ENCODE data around the gene PACSIN1.
A peak's percentile ranks its signal among the peaks of the same experiment; 100 is the strongest.
"Not testable (repeated sequence)": the region's sequence is repeated elsewhere in the genome, so short reads cannot be mapped to it uniquely, and the experiment has no call there.

PACSIN1 gene

GRCh38 chr6:34486106-34486740 is 20.3 kb downstream of the PACSIN1 start:
- no peak for DNase-seq (ENCODE audit: low spot score)

GRCh38 chr6:34486886-34487285 is 21.0 kb downstream of the PACSIN1 start:
- not testable (repeated sequence) for DNase-seq (ENCODE audit: low spot score)

- DNase-seq (ENCODE audit: low spot score) = no peak
Observed at GRCh38 chr6:34487536-34487935, 21.7 kb downstream of the PACSIN1 start.

GRCh38 chr6:34489207-34489805 is 23.4 kb downstream of the PACSIN1 start:
- no peak for DNase-seq (ENCODE audit: low spot score)

GRCh38 chr6:34490390-34491090 is 24.7 kb downstream of the PACSIN1 start:
- no peak for DNase-seq (ENCODE audit: low spot score)

DNA sequence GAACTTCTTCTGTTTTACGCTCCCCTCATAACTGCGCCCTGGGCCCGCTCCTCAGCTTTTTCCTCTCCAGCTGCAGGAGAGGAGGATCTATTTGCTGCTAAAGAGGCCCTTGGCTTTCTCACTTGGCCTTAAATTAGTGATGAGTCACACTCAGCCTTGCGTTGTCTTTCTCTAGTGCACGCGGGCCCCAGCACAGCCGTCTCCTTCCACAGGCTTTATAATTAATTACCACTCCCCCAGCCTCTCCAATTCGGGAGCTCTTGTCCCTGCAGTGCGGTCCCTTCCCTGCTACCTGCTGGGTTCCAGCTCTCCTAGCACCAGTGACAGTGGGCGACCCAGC is 25.2 kb downstream of the PACSIN1 start:
- DNase-seq (ENCODE audit: low spot score) = no peak

DNA sequence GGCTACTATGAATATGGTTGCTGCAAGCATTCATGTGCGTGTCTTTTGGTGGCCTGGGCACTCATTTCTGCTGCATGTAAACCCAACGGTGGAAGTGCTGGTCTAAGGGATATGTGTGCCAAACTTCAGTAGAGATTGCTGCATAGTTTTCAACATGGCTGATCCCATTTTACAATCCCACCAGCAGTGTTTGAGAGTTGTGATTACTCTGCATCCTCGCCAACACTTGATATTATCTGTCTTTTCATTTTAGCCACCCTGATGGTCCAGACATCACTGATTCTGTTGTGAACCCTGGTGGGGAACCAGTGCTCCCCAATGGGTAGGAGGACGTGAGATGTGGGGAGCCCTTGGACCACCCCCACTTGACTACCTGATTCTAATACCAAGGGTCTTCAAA is 27.5 kb downstream of the PACSIN1 start:
- no peak for DNase-seq (ENCODE audit: low spot score)

DNA sequence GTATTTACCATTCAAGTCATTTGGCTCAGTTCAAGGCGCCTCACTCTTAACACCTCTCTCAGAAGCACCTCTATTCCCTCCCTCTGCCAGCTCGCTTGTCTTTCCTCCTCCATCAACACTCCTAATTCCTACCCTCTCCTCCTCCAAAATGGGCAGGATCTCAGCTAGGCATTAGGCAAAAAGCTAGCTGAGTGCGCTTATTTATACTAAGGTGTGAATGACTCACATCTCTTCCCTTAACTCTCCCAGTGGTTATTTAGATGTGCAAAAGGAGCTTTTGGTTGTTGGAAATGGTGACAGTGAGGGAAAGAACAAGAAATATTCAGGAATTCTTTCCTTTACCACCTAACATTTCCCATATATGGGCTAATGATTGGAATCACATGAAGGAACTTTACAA is 29.1 kb downstream of the PACSIN1 start:
- no peak for DNase-seq (ENCODE audit: low spot score)

DNA sequence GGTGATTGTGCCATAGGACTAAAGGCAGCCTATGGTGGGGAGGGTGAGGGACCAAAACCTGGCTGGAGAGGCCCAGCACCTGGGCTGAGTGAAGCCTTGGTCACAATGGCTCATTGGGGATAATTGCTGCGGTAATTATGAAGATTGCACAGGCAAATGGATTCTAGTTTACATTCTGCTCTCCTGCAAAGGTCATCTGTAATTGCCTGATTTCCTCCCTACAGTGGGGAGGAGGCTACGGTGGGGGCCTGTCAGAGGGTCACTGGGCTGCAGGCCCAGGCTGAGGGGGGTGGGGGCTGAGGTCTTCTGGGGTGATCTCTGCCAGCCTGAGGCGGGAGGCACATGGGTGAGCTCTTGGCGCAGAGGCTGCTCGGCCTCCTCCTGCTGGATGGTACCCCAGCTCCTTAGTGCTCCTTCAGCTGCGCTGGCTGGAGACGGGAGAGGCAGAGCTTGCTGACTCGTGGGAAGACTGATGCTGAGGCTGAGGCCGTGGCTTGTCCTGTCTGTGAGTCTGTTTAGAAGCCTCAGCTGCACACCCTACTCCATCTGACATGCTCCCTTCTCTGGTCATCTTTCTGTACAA is 30.3 kb downstream of the PACSIN1 start:
- DNase-seq (ENCODE audit: low spot score) = no peak

DNA sequence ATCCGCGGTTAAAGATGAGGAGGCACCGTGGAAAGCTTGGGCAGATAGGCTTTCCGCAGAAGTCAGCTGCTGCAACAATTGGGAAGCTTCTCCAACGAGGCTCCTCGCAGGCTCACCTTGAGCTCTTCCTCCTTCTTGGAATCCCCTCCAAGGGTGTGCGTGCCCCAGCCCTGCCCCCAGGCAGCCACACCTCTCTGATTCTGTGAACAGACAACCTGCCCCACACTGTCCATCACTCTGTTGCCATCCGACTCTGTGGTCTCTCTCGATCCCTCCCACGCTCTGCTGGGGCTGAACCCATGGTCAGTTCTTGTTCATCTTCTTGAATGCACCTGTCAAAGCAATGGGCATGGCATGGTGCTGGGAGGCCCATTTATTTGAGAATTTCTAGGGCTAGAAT is 31.5 kb downstream of the PACSIN1 start:
- DNase-seq (ENCODE audit: low spot score) = no peak

DNA sequence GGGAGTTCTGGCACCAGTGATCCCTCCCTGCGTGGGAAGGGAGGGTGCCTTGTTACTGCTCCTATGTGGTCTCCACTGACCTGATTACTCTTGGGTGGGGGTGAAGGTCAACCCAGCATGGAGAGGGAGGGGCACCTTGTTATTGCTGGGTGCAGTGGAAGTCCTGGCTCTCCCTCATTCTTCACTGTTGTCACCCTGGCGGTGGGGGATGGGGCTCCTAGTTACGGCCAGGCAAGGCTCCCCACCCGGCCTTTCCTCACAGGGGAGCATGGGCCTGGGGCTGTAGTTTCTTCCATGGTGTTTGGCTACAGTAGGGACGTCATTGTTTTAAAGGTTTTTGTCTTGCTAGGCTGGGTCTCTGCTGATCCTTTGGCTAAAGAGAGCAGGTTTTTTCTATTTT is 40.8 kb downstream of the PACSIN1 start:
- no peak for DNase-seq (ENCODE audit: low spot score)

DNA sequence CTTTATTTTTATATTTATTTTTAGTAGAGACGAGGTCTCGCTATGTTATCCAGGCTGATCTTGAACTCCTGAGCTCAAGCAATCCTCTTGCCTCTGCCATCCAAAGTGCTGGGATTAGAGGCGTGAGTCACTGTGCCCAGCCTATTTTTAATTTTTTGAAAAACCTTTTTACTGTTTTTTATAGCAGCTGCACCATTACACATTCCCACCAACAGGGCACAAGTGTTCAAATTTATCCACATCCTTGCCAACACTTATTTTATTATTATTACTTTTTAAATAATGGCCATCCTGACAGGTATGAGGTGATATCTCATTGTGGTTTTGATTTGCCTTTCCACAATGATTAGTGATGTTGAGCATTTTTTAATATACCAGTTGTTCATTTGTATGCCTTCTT is 42.5 kb downstream of the PACSIN1 start:
- no peak for DNase-seq (ENCODE audit: low spot score)

- DNase-seq (ENCODE audit: low spot score) = no peak
Observed at GRCh38 chr6:34509782-34510181, 43.9 kb downstream of the PACSIN1 start.

DNA sequence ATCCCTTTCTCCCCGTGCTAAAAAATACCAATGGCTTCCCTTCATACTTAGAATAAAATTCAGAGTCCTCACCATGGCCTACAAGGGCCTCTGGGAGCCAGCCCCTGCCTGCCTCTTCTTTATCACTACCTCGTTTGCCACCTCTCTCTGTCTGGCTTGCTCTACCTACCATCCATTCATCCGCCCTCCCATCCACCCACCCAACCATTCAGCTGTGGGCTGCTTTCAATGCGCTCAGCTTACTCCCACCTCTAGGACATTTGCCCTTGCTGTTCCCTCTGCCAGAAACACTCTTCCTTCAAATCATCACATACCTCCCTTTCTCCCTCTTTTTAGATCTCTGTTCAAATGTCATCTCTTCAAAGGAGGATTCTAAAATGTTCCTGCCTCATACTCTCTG is 44.4 kb downstream of the PACSIN1 start:
- no peak for DNase-seq (ENCODE audit: low spot score)

GRCh38 chr6:34511214-34511914 is 45.5 kb downstream of the PACSIN1 start:
- no peak for DNase-seq (ENCODE audit: low spot score)

GRCh38 chr6:34511915-34512737 is 46.2 kb downstream of the PACSIN1 start:
- DNase-seq (ENCODE audit: low spot score) = no peak

DNA sequence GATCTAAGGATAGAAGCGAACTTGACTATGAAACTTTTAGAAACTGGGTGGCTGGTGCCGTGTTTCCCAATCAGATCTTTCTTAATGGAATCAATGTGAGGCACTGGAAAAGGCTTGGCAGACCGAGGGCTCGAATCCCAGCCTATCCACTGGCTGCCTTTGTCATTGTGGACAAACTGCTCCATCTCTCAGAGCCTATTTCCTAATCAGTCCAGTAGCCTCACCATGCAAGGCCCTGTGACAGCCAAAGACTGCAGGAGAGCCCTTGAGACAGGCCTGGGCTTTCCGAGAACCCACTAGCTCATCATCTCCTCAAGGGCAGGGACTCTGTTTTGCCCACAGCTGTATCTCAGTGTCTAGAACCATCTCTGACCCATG is 46.9 kb downstream of the PACSIN1 start:
- DNase-seq (ENCODE audit: low spot score) = no peak

DNA sequence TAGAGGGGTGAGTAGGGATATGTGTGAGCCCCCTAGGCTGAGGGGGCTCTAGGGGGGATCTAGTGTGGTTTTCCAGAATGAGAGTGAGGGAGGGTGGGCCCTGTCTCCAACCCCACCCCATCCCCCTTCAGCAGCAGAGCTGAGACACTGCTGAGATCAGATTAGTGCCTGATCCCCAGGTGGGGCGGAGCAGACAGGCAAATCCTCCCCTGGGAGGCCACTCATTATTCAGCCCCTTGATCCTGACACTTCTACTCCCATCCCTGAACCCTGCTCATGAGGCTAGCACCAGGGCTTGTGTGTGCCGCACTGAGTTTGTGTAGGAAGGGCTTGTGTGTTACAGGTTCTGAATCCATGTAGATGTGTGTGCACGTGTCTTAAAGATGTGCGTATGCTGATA is 47.8 kb downstream of the PACSIN1 start:
- DNase-seq (ENCODE audit: low spot score) = no peak

DNA sequence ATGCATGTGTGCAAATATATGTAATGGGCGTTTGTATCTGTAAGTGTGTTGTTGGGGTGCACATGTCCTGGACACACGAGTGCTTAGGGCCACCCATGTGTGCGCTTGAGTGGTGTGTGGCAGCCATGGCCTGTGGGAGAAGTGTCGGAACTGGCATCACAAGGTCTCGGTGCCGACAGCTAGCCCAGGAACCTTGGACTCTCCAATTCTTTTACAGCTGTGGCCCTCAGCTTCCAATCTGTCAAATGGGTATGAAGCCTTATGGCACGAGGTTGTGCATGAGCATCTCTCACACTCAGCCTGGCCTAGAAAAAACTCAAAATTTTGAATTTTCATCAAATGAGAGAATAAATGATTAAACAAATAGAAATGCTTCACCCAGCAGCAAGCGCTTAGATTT is 48.2 kb downstream of the PACSIN1 start:
- DNase-seq (ENCODE audit: low spot score) = no peak

- DNase-seq (ENCODE audit: low spot score) = peak; percentile 88
Observed at GRCh38 chr6:34514593-34515472, 49.0 kb downstream of the PACSIN1 start.
